H9 (cell line): Measurements from ENCODE around the gene OPALIN. TPM values are rescaled to one million over a fixed set of nuclear protein-coding genes. Genes with fewer than 3 reads are reported as not detected.

ENCODE experiments used
- DNase-seq: peaks from one replicate; pipeline ENCODE4 v3.0.0-alpha.2; 2017
- H2AFZ ChIP-seq: one replicate; pipeline ENCODE4 v1.6.1; 2013; ENCODE audit warnings: mild to moderate bottlenecking, low read length, control low read depth, moderate library complexity
- H2AK5ac ChIP-seq: 2 replicates; pipeline ENCODE4 v1.6.1; 2013; ENCODE audit warnings: low read length, control low read depth, mixed read lengths; ENCODE audit not compliant: insufficient read length
- H2BK120ac ChIP-seq: one replicate; pipeline ENCODE4 v1.6.1; 2013; ENCODE audit warnings: low read depth, mild to moderate bottlenecking, low read length, control low read depth, inconsistent platforms; ENCODE audit not compliant: poor library complexity, severe bottlenecking
- H2BK12ac ChIP-seq: 2 replicates; pipeline ENCODE4 v1.6.1; 2013; ENCODE audit warnings: low read length, control low read depth, mixed read lengths, low read depth; ENCODE audit not compliant: insufficient read length
- H2BK15ac ChIP-seq: 2 replicates; pipeline ENCODE4 v1.6.1; 2013; ENCODE audit warnings: low read depth, low read length, control low read depth
- H2BK20ac ChIP-seq: one replicate; pipeline ENCODE4 v1.6.1; 2013; ENCODE audit warnings: low read depth, mild to moderate bottlenecking, low read length, control low read depth, inconsistent platforms; ENCODE audit not compliant: poor library complexity, severe bottlenecking
- H2BK5ac ChIP-seq: 2 replicates; pipeline ENCODE4 v1.6.1; 2013; ENCODE audit warnings: low read length, control low read depth, mixed read lengths; ENCODE audit not compliant: insufficient read length
- H3K14ac ChIP-seq: 2 replicates; pipeline ENCODE4 v1.6.1; 2013; ENCODE audit warnings: low read length, control low read depth; ENCODE audit not compliant: insufficient read depth
- H3K18ac ChIP-seq: 2 replicates; pipeline ENCODE4 v1.6.1; 2013; ENCODE audit warnings: low read depth, mild to moderate bottlenecking, mixed read lengths, low read length, control low read depth; ENCODE audit not compliant: insufficient read length
- H3K23ac ChIP-seq: 2 replicates; pipeline ENCODE4 v1.6.1; 2013; ENCODE audit warnings: low read length, control low read depth, mixed read lengths, low read depth; ENCODE audit not compliant: insufficient read length
- H3K23me2 ChIP-seq: 2 replicates; pipeline ENCODE4 v1.6.1; 2013; ENCODE audit warnings: low read depth, mild to moderate bottlenecking, mixed read lengths, low read length, control low read depth; ENCODE audit not compliant: insufficient read length, poor library complexity, severe bottlenecking
- H3K27ac ChIP-seq: 2 replicates; pipeline ENCODE4 v1.5.1; 2013; ENCODE audit warnings: low read length, control low read depth, mixed read lengths, low read depth; ENCODE audit not compliant: insufficient read length
- H3K27me3 ChIP-seq: 2 replicates; pipeline ENCODE4 v1.6.1; 2013; ENCODE audit warnings: low read length, control low read depth, inconsistent platforms; ENCODE audit not compliant: insufficient read depth
- H3K4ac ChIP-seq: 2 replicates; pipeline ENCODE4 v1.6.1; 2013; ENCODE audit warnings: low read depth, mild to moderate bottlenecking, control low read depth, inconsistent platforms, low read length, moderate library complexity
- H3K4me1 ChIP-seq: 2 replicates; pipeline ENCODE4 v1.6.1; 2013; ENCODE audit warnings: low read length, control low read depth, inconsistent platforms; ENCODE audit not compliant: insufficient read depth
- H3K4me2 ChIP-seq: 2 replicates; pipeline ENCODE4 v1.6.1; 2013; ENCODE audit warnings: low read length, control low read depth, mixed read lengths; ENCODE audit not compliant: insufficient read length, insufficient read depth
- H3K56ac ChIP-seq: 2 replicates; pipeline ENCODE4 v1.6.1; 2013; ENCODE audit warnings: low read depth, mild to moderate bottlenecking, mixed read lengths, low read length, control low read depth; ENCODE audit not compliant: insufficient read length
- H3K79me1 ChIP-seq: 2 replicates; pipeline ENCODE4 v1.6.1; 2013; ENCODE audit warnings: low read depth, mild to moderate bottlenecking, moderate library complexity, low read length, control low read depth, inconsistent platforms; ENCODE audit not compliant: insufficient read depth, poor library complexity, severe bottlenecking
- H3K79me2 ChIP-seq: 2 replicates; pipeline ENCODE4 v1.6.1; 2013; ENCODE audit warnings: low read length, control low read depth, inconsistent platforms; ENCODE audit not compliant: insufficient read depth
- H3K9ac ChIP-seq: 2 replicates; pipeline ENCODE4 v1.6.1; 2013; ENCODE audit warnings: low read length, control low read depth, mixed read lengths; ENCODE audit not compliant: insufficient read length; ENCODE audit errors: extremely low read depth
- H3K9me3 ChIP-seq: one replicate; pipeline ENCODE4 v1.6.1; 2013; ENCODE audit warnings: low read depth, low read length, inconsistent platforms; ENCODE audit not compliant: control insufficient read depth
- H3T11ph ChIP-seq: one replicate; pipeline ENCODE4 v1.6.1; 2013; ENCODE audit warnings: mild to moderate bottlenecking, low read length, control low read depth, inconsistent platforms
- H4K20me1 ChIP-seq: one replicate; pipeline ENCODE4 v1.6.1; 2013; ENCODE audit not compliant: control insufficient read depth, insufficient read length, insufficient read depth
- H4K5ac ChIP-seq: 2 replicates; pipeline ENCODE4 v1.6.1; 2013; ENCODE audit warnings: low read depth, mild to moderate bottlenecking, mixed read lengths, low read length, control low read depth; ENCODE audit not compliant: insufficient read length
- H4K8ac ChIP-seq: replicated peaks from 2 replicates; pipeline ENCODE4 v1.6.1; 2013; ENCODE audit warnings: low read length, control low read depth, mixed read lengths, low read depth; ENCODE audit not compliant: insufficient read length
- H4K91ac ChIP-seq: 2 replicates; pipeline ENCODE4 v1.6.1; 2013; ENCODE audit warnings: low read depth, mild to moderate bottlenecking, moderate library complexity, mixed read lengths, low read length, control low read depth; ENCODE audit not compliant: insufficient read length
- H3K27ac Mint-ChIP-seq, 3 experiments: 2 replicates in 2 of 3; 3 replicates in 1 of 3; pipeline ENCODE4 v1.8.0; 2020 to 2021; ENCODE audit warnings: mixed read lengths in 3 of 3, mild to moderate bottlenecking in 1 of 3, moderate library complexity in 1 of 3
- H3K27me3 Mint-ChIP-seq: 2 replicates; pipeline ENCODE4 v1.8.0; 2021; ENCODE audit warnings: low read depth, mild to moderate bottlenecking, moderate library complexity, mixed read lengths
- H3K36me3 Mint-ChIP-seq, 3 experiments: 2 replicates in 2 of 3; 3 replicates in 1 of 3; pipeline ENCODE4 v1.8.0; 2020 to 2021; ENCODE audit warnings: low read depth in 3 of 3, mixed read lengths in 3 of 3; ENCODE audit not compliant: insufficient read depth in 1 of 3
- H3K4me1 Mint-ChIP-seq, 2 experiments: 2 replicates each; pipeline ENCODE4 v1.8.0; 2020; ENCODE audit warnings: mixed read lengths in 2 of 2
- H3K4me3 Mint-ChIP-seq, 2 experiments: 2 replicates in 1 of 2; 3 replicates in 1 of 2; pipeline ENCODE4 v1.8.0; 2020 to 2021; ENCODE audit warnings: mild to moderate bottlenecking in 2 of 2, mixed read lengths in 2 of 2, moderate library complexity in 1 of 2
- H3K9me3 Mint-ChIP-seq, 2 experiments: 2 replicates in 1 of 2; 3 replicates in 1 of 2; pipeline ENCODE4 v1.8.0; 2020; ENCODE audit warnings: mild to moderate bottlenecking in 2 of 2, mixed read lengths in 2 of 2, moderate library complexity in 1 of 2
- CTCF ChIP-seq: fragments of 200-600 bp; sonication (generic); conservative IDR thresholded peaks from 3 replicates; pipeline ENCODE4 v1.8.0; 2021; ENCODE audit warnings: antibody characterized with exemption, mild to moderate bottlenecking
- WGBS: extraction: QIAGEN DNeasy Blood & Tissue Kit; methylation state at CpG from one replicate; pipeline ENCODE4 v1.1.7; 2013; ENCODE audit warnings: missing lambda C conversion rate, low lambda C conversion rate, mixed read lengths; ENCODE audit not compliant: insufficient read length; ENCODE audit errors: extremely low coverage; 5-methylcytosine and 5-hydroxymethylcytosine counted together
- total RNA-seq: library from RNA; stranded (reverse); gene quantifications from 2 replicates; pipeline ENCODE4 v1.2.1, GENCODE V29; 2021

Gene OPALIN
- total RNA-seq, 1 experiment from 2014 or later = not detected

GRCh38 chr10:96367470-96367869, 8.7 kb upstream of the OPALIN start:
- Histone ChIP-seq H4K8ac (no peak overlapping the region), H3T11ph (no peak overlapping the region), H2BK15ac (no peak overlapping the region), H3K56ac (no peak overlapping the region), H3K27ac (no peak overlapping the region), H2AFZ (no peak overlapping the region), H3K27me3 (no peaks in the 10 kb centered on the region), H3K14ac (no peak overlapping the region), H3K23ac (no peak overlapping the region), H3K4ac (no peak overlapping the region), H2AK5ac (no peak overlapping the region), H3K4me1 (no peaks in the 10 kb centered on the region), H2BK12ac (no peak overlapping the region), H3K9me3 (no peaks in the 10 kb centered on the region), H2BK5ac (no peak overlapping the region), H4K5ac (no peak overlapping the region), H3K4me2 (no peak overlapping the region), H2BK20ac (no peak overlapping the region), H4K20me1 (no peaks in the 10 kb centered on the region), H3K9ac (no peak overlapping the region), H2BK120ac (no peak overlapping the region), H3K18ac (no peak overlapping the region), H3K23me2 (no peaks in the 10 kb centered on the region), H3K79me2 (no peaks in the 10 kb centered on the region), H4K91ac (no peak overlapping the region), H3K79me1 (no peaks in the 10 kb centered on the region)
- Mint-ChIP-seq H3K4me3 (no peak overlapping the region), H3K36me3 (peaks cover 0 to 2% (median 0%) of the 10 kb centered on the region in 3 experiments; a peak in 1 of 7 replicates), H3K9me3 (no peaks in the 10 kb centered on the region), H3K27me3 (no peaks in the 10 kb centered on the region; the same call in 1 of the 2 replicates), H3K4me1 (peaks cover 4% of the 10 kb centered on the region in 2 experiments), H3K27ac (no peak overlapping the region)
- no CpG with 5 or more reads among the region's 4 CpGs for WGBS
- DNase-seq = no peak
- no peak for TF ChIP-seq CTCF
